H1 (cell line): ENCODE data around the gene GRIA1.

ENCODE experiments used
- CHD2 ChIP-seq: IDR thresholded peaks from 2 replicates; pipeline ENCODE4 v1.6.1; 2012; ENCODE audit warnings: low read length, improper control_type of control experiment
- EZH2 ChIP-seq: fragments of 200-600 bp; sonication (generic); IDR thresholded peaks from 2 replicates; pipeline ENCODE4 v1.7.1; 2012; ENCODE audit warnings: low read depth, mild to moderate bottlenecking, moderate library complexity, low read length, inconsistent platforms; ENCODE audit not compliant: severe bottlenecking
- JUN ChIP-seq: IDR thresholded peaks from 2 replicates; pipeline ENCODE4 v1.6.1; 2011; ENCODE audit warnings: low read depth, mild to moderate bottlenecking, improper control_type of control experiment, low read length
- POLR2A ChIP-seq, 2 experiments: IDR thresholded peaks; 1 replicate in 1 of 2; 2 replicates in 1 of 2; pipeline ENCODE4 v1.6.1; 2011; ENCODE audit warnings: low read depth in 2 of 2, low read length in 2 of 2, mild to moderate bottlenecking in 2 of 2; ENCODE audit errors: control extremely low read depth in 1 of 2
- POLR2AphosphoS5 ChIP-seq: IDR thresholded peaks from 2 replicates; pipeline ENCODE4 v1.6.1; 2011; ENCODE audit warnings: low read depth, low read length
- RAD21 ChIP-seq, 2 experiments: IDR thresholded peaks in 1 of 2; conservative IDR thresholded peaks in 1 of 2; 2 replicates each; pipeline ENCODE4 v1.6.1; 2011; ENCODE audit warnings: low read depth in 2 of 2, low read length in 2 of 2, improper control_type of control experiment in 1 of 2, inconsistent platforms in 1 of 2, mild to moderate bottlenecking in 1 of 2, moderate library complexity in 1 of 2
- TEAD4 ChIP-seq: IDR thresholded peaks from 2 replicates; pipeline ENCODE4 v1.6.1; 2012; ENCODE audit warnings: low read depth, low read length, inconsistent platforms, mixed read lengths
- YY1 ChIP-seq: IDR thresholded peaks from 2 replicates; pipeline ENCODE4 v1.6.1; 2011; ENCODE audit warnings: low read depth, mild to moderate bottlenecking, low read length
- TF ChIP-seq, protein P1 (sequence below), 3 experiments: IDR thresholded peaks; 1 replicate in 2 of 3; 2 replicates in 1 of 3; pipeline versions ENCODE4 v1.5.1 to v1.6.1; 2011; ENCODE audit warnings: low read length in 3 of 3, mild to moderate bottlenecking in 3 of 3, inconsistent platforms in 2 of 3, low read depth in 1 of 3, moderate library complexity in 1 of 3; ENCODE audit not compliant: insufficient read depth in 1 of 3; ENCODE audit errors: control extremely low read depth in 1 of 3
- TF ChIP-seq, protein P2 (sequence below): IDR thresholded peaks from 2 replicates; pipeline ENCODE4 v1.6.1; 2011; ENCODE audit warnings: low read depth, mild to moderate bottlenecking, low read length; ENCODE audit not compliant: insufficient read depth

DNA sequence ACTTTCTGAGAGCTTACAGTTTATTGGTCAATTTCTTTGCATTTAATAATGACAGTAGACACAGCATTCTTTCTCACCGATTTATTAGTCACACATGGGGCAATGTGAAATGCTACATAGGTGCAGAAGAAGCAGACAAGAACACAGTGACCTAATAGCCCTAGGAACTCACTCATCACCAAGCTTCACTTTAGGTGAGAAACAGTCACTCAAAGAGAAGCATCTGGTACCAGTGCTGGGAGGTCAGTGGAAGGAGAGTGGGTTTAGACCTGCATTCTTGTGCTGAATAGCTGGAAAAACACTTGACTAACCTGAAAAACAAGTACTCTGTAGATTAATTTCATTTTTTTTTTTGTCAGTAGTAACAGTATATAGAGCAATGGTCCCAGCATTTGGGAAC is 179.6 kb downstream of the GRIA1 start:
- no peak for TF ChIP-seq TEAD4
- TF ChIP-seq, protein P1, sequence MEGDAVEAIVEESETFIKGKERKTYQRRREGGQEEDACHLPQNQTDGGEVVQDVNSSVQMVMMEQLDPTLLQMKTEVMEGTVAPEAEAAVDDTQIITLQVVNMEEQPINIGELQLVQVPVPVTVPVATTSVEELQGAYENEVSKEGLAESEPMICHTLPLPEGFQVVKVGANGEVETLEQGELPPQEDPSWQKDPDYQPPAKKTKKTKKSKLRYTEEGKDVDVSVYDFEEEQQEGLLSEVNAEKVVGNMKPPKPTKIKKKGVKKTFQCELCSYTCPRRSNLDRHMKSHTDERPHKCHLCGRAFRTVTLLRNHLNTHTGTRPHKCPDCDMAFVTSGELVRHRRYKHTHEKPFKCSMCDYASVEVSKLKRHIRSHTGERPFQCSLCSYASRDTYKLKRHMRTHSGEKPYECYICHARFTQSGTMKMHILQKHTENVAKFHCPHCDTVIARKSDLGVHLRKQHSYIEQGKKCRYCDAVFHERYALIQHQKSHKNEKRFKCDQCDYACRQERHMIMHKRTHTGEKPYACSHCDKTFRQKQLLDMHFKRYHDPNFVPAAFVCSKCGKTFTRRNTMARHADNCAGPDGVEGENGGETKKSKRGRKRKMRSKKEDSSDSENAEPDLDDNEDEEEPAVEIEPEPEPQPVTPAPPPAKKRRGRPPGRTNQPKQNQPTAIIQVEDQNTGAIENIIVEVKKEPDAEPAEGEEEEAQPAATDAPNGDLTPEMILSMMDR (IDR thresholded peaks at IDR 0.05; ENCODE audit: control extremely low read depth in 1 of 3, insufficient read depth in 1 of 3, low read depth in 1 of 3, low read length in 3 of 3) = no peak
- TF ChIP-seq JUN = no peak
- no peak for TF ChIP-seq POLR2A (IDR thresholded peaks at IDR 0.05; ENCODE audit: control extremely low read depth in 1 of 2, low read depth in 2 of 2, low read length in 2 of 2)
- no peak for TF ChIP-seq CHD2
- no peak for TF ChIP-seq EZH2
- no peak for TF ChIP-seq RAD21 (IDR thresholded peaks at IDR 0.05 in 1 of 2, conservative IDR thresholded peaks at IDR 0.05 in 1 of 2; ENCODE audit: low read depth in 2 of 2, low read length in 2 of 2)
- no peak for TF ChIP-seq POLR2AphosphoS5
- TF ChIP-seq, protein P2, sequence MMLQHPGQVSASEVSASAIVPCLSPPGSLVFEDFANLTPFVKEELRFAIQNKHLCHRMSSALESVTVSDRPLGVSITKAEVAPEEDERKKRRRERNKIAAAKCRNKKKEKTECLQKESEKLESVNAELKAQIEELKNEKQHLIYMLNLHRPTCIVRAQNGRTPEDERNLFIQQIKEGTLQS = no peak
- no peak for TF ChIP-seq YY1
